HEK293 (cell line): ENCODE data around the gene RTP5.
A peak's percentile ranks its signal among the peaks of the same experiment; 100 is the strongest.

Source experiments
- CTCF ChIA-PET: fragments of 350-600 bp; formaldehyde crosslinking; extraction: SDS; loops from one replicate; lab custom pipeline; 2021; ENCODE audit warnings: antibody characterized with exemption; lab: Yijun Ruan, JAX
- POLR2A ChIA-PET: fragments of 300-600 bp; formaldehyde crosslinking; extraction: SDS; loops from one replicate; lab custom pipeline; 2020; ENCODE audit warnings: antibody characterized with exemption, inconsistent platforms; lab: Yijun Ruan, JAX
- H3K27ac ChIP-seq: fragments of 200-500 bp; sonication (Bioruptor generic); 2 replicates; pipeline ENCODE4 v1.5.1; 2014; ENCODE audit warnings: low read depth, low read length, control low read depth, inconsistent platforms; ENCODE audit errors: extremely low read depth
- H3K36me3 ChIP-seq, 2 experiments: fragments of 200-500 bp in 1 of 2; sonication (Bioruptor generic) in 1 of 2; 1 replicate in 1 of 2; 2 replicates in 1 of 2; pipeline ENCODE4 v1.5.1; 2014 to 2017; ENCODE audit warnings: inconsistent platforms in 2 of 2, low read length in 2 of 2; ENCODE audit not compliant: control insufficient read depth in 2 of 2, insufficient read depth in 1 of 2
- H3K4me1 ChIP-seq: fragments of 200-500 bp; sonication (Bioruptor generic); 2 replicates; pipeline ENCODE4 v1.5.1; 2014; ENCODE audit warnings: mild to moderate bottlenecking, low read length, inconsistent platforms; ENCODE audit not compliant: control insufficient read depth, insufficient read depth
- H3K4me3 ChIP-seq: 2 replicates; pipeline ENCODE4 v1.5.1; 2011; ENCODE audit warnings: low read depth, mild to moderate bottlenecking, control low read depth, low read length, moderate library complexity
- H3K9me3 ChIP-seq: fragments of 200-500 bp; sonication (Bioruptor generic); 2 replicates; pipeline ENCODE4 v1.5.1; 2014; ENCODE audit warnings: low read depth, low read length, inconsistent platforms; ENCODE audit not compliant: control insufficient read depth, insufficient read depth
- KLF7 ChIP-seq: fragments of 450-650 bp; formaldehyde crosslinking; IDR thresholded peaks from 2 replicates; pipeline ENCODE4 v1.5.1; 2016; ENCODE audit warnings: missing biosample characterization, missing genetic modification characterization, borderline replicate concordance
- PRDM6 ChIP-seq: fragments of 450-650 bp; formaldehyde crosslinking; IDR thresholded peaks from 2 replicates; pipeline ENCODE4 v1.5.1; 2017; ENCODE audit warnings: missing biosample characterization, missing genetic modification characterization
- SALL2 ChIP-seq: fragments of 450-650 bp; formaldehyde crosslinking; IDR thresholded peaks from 2 replicates; pipeline ENCODE4 v1.5.0; 2017; ENCODE audit warnings: missing biosample characterization, mild to moderate bottlenecking, missing genetic modification characterization, borderline replicate concordance
- SP3 ChIP-seq: fragments of 450-650 bp; formaldehyde crosslinking; IDR thresholded peaks from 2 replicates; pipeline ENCODE4 v1.5.1; 2016; ENCODE audit warnings: missing biosample characterization, missing genetic modification characterization
- SP7 ChIP-seq: fragments of 450-650 bp; formaldehyde crosslinking; IDR thresholded peaks from 2 replicates; pipeline ENCODE4 v1.5.1; 2016; ENCODE audit warnings: missing biosample characterization, missing genetic modification characterization
- ZBTB26 ChIP-seq: fragments of 450-650 bp; formaldehyde crosslinking; optimal IDR thresholded peaks from 2 replicates; pipeline ENCODE3; 2016; ENCODE audit warnings: missing biosample characterization, mild to moderate bottlenecking, missing genetic modification characterization
- ZNF18 ChIP-seq: fragments of 450-650 bp; formaldehyde crosslinking; IDR thresholded peaks from 2 replicates; pipeline ENCODE4 v1.5.1; 2016; ENCODE audit warnings: missing biosample characterization, missing genetic modification characterization
- ZNF26 ChIP-seq: fragments of 450-650 bp; formaldehyde crosslinking; IDR thresholded peaks from 2 replicates; pipeline ENCODE4 v1.5.1; 2016; ENCODE audit warnings: missing biosample characterization, missing genetic modification characterization
- ZNF311 ChIP-seq: fragments of 450-650 bp; formaldehyde crosslinking; IDR thresholded peaks from 2 replicates; pipeline ENCODE4 v1.5.1; 2017; ENCODE audit warnings: missing biosample characterization, missing genetic modification characterization, borderline replicate concordance
- ZNF398 ChIP-seq: fragments of 450-650 bp; formaldehyde crosslinking; IDR thresholded peaks from 2 replicates; pipeline ENCODE4 v1.5.1; 2017; ENCODE audit warnings: missing biosample characterization, missing genetic modification characterization
- ZNF404 ChIP-seq: fragments of 450-650 bp; formaldehyde crosslinking; IDR thresholded peaks from 2 replicates; pipeline ENCODE4 v1.5.1; 2017; ENCODE audit warnings: missing biosample characterization, missing genetic modification characterization
- ZNF521 ChIP-seq: fragments of 450-650 bp; formaldehyde crosslinking; IDR thresholded peaks from 2 replicates; pipeline ENCODE4 v1.5.1; 2017; ENCODE audit warnings: missing biosample characterization, mild to moderate bottlenecking, missing genetic modification characterization
- ZNF558 ChIP-seq: fragments of 450-650 bp; formaldehyde crosslinking; IDR thresholded peaks from 2 replicates; pipeline ENCODE4 v1.5.1; 2016; ENCODE audit warnings: missing biosample characterization, missing genetic modification characterization
- ZNF621 ChIP-seq: fragments of 450-650 bp; formaldehyde crosslinking; IDR thresholded peaks from 2 replicates; pipeline ENCODE4 v1.5.1; 2017; ENCODE audit warnings: missing biosample characterization, missing genetic modification characterization
- ZNF623 ChIP-seq: fragments of 450-650 bp; formaldehyde crosslinking; IDR thresholded peaks from 2 replicates; pipeline ENCODE4 v1.5.1; 2016; ENCODE audit warnings: missing biosample characterization, missing genetic modification characterization
- ZNF664 ChIP-seq: fragments of 450-650 bp; formaldehyde crosslinking; IDR thresholded peaks from 2 replicates; pipeline ENCODE4 v1.5.1; 2016; ENCODE audit warnings: missing biosample characterization, missing genetic modification characterization
- ZNF704 ChIP-seq: fragments of 450-650 bp; formaldehyde crosslinking; IDR thresholded peaks from 2 replicates; pipeline ENCODE4 v1.5.1; 2016; ENCODE audit warnings: missing biosample characterization, missing genetic modification characterization
- ZNF707 ChIP-seq: fragments of 450-650 bp; formaldehyde crosslinking; IDR thresholded peaks from 2 replicates; pipeline ENCODE4 v1.5.1; 2016; ENCODE audit warnings: missing biosample characterization, missing genetic modification characterization
- ZNF777 ChIP-seq: fragments of 450-650 bp; formaldehyde crosslinking; IDR thresholded peaks from 2 replicates; pipeline ENCODE4 v1.5.1; 2017; ENCODE audit warnings: missing biosample characterization, missing genetic modification characterization, borderline replicate concordance
- ZNF785 ChIP-seq: fragments of 450-650 bp; formaldehyde crosslinking; IDR thresholded peaks from 2 replicates; pipeline ENCODE4 v1.5.1; 2016; ENCODE audit warnings: missing biosample characterization, missing genetic modification characterization

RTP5 gene

GRCh38 chr2:241863536-241863954, 6.0 kb upstream of the RTP5 start:
- no peak overlapping the region for H3K4me3 ChIP-seq
- no peaks in the 10 kb centered on the region for H3K4me1 ChIP-seq
- no peaks in the 10 kb centered on the region for H3K9me3 ChIP-seq
- ChIA-PET CTCF (no interaction called here), POLR2A (no interaction called here)
- no peak overlapping the region for H3K27ac ChIP-seq
- H3K36me3 ChIP-seq = no peaks in the 10 kb centered on the region
- TF ChIP-seq ZNF777 (tag by site-specific recombination) (no peak), ZNF664 (tag by site-specific recombination) (no peak), ZNF704 (tag by site-specific recombination) (no peak), ZNF558 (tag by site-specific recombination) (no peak), ZNF311 (tag by site-specific recombination) (no peak), ZNF707 (tag by site-specific recombination) (no peak), KLF7 (no peak), ZNF18 (tag by site-specific recombination) (no peak), ZNF404 (no peak), PRDM6 (tag by site-specific recombination) (no peak), ZNF26 (tag by site-specific recombination) (no peak)
- TF ChIP-seq, all 188 proteins: peak for 0

GRCh38 chr2:241864168-241864849, 5.2 kb upstream of the RTP5 start:
- no peak overlapping the region for H3K27ac ChIP-seq
- no peaks in the 10 kb centered on the region for H3K4me1 ChIP-seq
- CTCF ChIA-PET = no interaction called here

More at GRCh38 chr2:241864168-241864849, 5.2 kb upstream of the RTP5 start:
- peak; percentile 42; the same call in 1 of the 2 replicates for TF ChIP-seq ZNF521 (tag by site-specific recombination)
- peak; percentile 43; the same call in 1 of the 2 replicates for TF ChIP-seq ZNF621 (tag by site-specific recombination)
- 0 out of 2 replicates have a peak, but pooled peaks have one; percentile 21 for TF ChIP-seq ZNF785 (tag by site-specific recombination)
- TF ChIP-seq ZBTB26 (tag by site-specific recombination) = peak; percentile 19
- peak; percentile 46; the same call in 1 of the 2 replicates for TF ChIP-seq ZNF18 (tag by site-specific recombination)
- TF ChIP-seq ZNF398 = 0 out of 2 replicates have a peak, but pooled peaks have one; percentile 3
- 0 out of 2 replicates have a peak, but pooled peaks have one; percentile 57 for TF ChIP-seq SALL2 (tag by site-specific recombination)
- no peak for TF ChIP-seq ZNF623 (tag by site-specific recombination)
- TF ChIP-seq SP7 (tag by site-specific recombination) = no peak
- no peak for TF ChIP-seq SP3 (tag by site-specific recombination)
- H3K36me3 ChIP-seq = no peaks in the 10 kb centered on the region
- POLR2A ChIA-PET = no interaction called here
- H3K9me3 ChIP-seq = no peaks in the 10 kb centered on the region
- H3K4me3 ChIP-seq = no peak overlapping the region
